Kidney epithelial cell (primary cell): Measurements from ENCODE around the gene G6PD. TPM values are rescaled to one million over a fixed set of nuclear protein-coding genes. Genes with fewer than 3 reads are reported as not detected.

Source experiments
- DNase-seq: peaks from one replicate; pipeline ENCODE4 v3.0.0-alpha.2; 2010; ENCODE audit warnings: low read depth
- H3K27me3 ChIP-seq: 2 replicates; pipeline ENCODE4 v1.6.0; 2011; ENCODE audit warnings: low read length; ENCODE audit not compliant: control insufficient read depth, insufficient read depth
- H3K36me3 ChIP-seq: 2 replicates; pipeline ENCODE4 v1.5.1; 2011; ENCODE audit warnings: low read length; ENCODE audit not compliant: control insufficient read depth, insufficient read depth
- H3K4me3 ChIP-seq: 2 replicates; pipeline ENCODE4 v1.5.1; 2011; ENCODE audit warnings: low read depth, mild to moderate bottlenecking, control low read depth, low read length
- CTCF ChIP-seq: IDR thresholded peaks from 2 replicates; pipeline ENCODE4 v1.5.1; 2011; ENCODE audit warnings: mild to moderate bottlenecking, moderate library complexity, low read length, control low read depth, inconsistent platforms; ENCODE audit not compliant: insufficient read depth, poor library complexity, severe bottlenecking
- total RNA-seq: library from RNA; depleted of rRNA; stranded (reverse); fragments of >200 nt; gene quantifications from 2 replicates; pipeline ENCODE4 v1.2.3, GENCODE V29; 2015

Gene G6PD
- total RNA-seq, 1 donor from 2014 or later = 39.2 TPM

DNA sequence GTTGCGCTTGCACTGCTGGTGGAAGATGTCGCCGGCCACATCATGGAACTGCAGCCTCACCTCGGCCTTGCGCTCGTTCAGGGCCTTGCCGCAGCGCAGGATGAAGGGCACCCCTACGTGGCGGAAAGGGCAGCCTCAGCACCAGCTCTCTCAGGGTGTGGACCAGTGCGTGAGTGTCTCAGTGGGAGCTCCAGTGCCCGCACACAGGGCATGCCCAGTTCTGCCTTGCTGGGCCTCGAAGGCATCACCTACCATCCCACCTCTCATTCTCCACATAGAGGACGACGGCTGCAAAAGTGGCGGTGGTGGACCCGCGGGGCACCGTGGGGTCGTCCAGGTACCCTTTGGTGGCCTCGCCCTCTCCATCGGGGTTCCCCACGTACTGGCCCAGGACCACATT, 14.0 kb downstream of the G6PD start:
- Histone ChIP-seq H3K4me3 (no peak overlapping the region), H3K27me3 (no peaks in the 10 kb centered on the region), H3K36me3 (no peaks in the 10 kb centered on the region)
- no peak for DNase-seq
- TF ChIP-seq CTCF = no peak

DNA sequence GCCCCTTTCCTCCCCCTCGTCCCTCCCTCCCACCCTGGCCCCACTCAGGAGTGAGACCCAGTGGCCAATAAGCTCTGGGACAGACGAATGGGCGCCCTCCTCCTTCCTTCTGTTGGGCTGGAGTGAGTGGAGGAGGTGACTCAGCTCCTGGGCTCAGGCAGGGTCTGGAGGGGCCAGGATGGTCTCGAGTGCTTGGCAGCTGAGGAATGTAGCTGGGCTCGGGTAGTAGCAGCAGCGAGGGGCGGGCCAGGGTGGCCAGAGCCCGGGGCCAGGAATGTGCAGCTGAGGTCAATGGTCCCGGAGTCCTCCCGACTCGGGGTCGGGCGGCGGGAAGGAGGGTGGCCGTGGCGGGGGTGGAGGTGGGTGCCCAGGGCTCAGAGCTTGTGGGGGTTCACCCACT, 15.0 kb downstream of the G6PD start:
- no peak for DNase-seq

GRCh38 chrX:154530286-154530685, 16.4 kb downstream of the G6PD start:
- H3K27me3 ChIP-seq = no peaks in the 10 kb centered on the region
- no peak overlapping the region for H3K4me3 ChIP-seq
- DNase-seq = no peak
- no peak for TF ChIP-seq CTCF
- no peaks in the 10 kb centered on the region for H3K36me3 ChIP-seq

More for the DNA sequence above, 15.0 kb downstream of the G6PD start:
- Histone ChIP-seq H3K27me3 (no peaks in the 10 kb centered on the region), H3K36me3 (no peaks in the 10 kb centered on the region), H3K4me3 (no peak overlapping the region)
- TF ChIP-seq CTCF = no peak

DNA sequence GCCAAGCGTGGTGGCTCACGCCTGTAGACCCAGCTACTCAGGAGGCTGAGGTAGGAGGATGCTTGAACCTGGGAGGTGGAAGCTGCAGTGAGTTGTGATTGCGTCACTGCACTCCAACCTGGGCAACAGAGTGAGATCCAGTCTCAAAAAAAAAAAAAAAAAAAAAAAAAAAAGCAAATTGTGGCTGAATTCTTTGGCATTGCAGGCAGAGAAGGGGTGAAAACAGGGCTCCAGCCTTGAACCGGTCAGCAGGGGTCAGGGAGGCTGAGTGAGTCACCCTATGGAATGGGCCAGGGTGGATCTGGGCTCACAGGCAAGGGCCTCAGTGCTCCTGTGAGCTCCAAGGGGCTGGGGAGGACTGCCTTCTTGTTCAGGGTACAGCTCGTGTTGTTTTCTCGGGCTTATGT, 17.4 kb downstream of the G6PD start:
- Histone ChIP-seq H3K36me3 (no peaks in the 10 kb centered on the region), H3K4me3 (no peak overlapping the region), H3K27me3 (no peaks in the 10 kb centered on the region)
- no peak for DNase-seq
- no peak for TF ChIP-seq CTCF

- Histone ChIP-seq H3K27me3 (no peaks in the 10 kb centered on the region), H3K4me3 (peak overlapping the region; percentile 19), H3K36me3 (no peaks in the 10 kb centered on the region)
- peak; percentile 55 for TF ChIP-seq CTCF
- peak; percentile 37 for DNase-seq
Measured at GRCh38 chrX:154526901-154527675, 19.6 kb downstream of the G6PD start.
